ENCODE results near the gene KLHL25.
"Not testable (repeated sequence)": the region's sequence is repeated elsewhere in the genome, so short reads cannot be mapped to it uniquely, and the experiment has no call there.

KLHL25 gene, protein sequence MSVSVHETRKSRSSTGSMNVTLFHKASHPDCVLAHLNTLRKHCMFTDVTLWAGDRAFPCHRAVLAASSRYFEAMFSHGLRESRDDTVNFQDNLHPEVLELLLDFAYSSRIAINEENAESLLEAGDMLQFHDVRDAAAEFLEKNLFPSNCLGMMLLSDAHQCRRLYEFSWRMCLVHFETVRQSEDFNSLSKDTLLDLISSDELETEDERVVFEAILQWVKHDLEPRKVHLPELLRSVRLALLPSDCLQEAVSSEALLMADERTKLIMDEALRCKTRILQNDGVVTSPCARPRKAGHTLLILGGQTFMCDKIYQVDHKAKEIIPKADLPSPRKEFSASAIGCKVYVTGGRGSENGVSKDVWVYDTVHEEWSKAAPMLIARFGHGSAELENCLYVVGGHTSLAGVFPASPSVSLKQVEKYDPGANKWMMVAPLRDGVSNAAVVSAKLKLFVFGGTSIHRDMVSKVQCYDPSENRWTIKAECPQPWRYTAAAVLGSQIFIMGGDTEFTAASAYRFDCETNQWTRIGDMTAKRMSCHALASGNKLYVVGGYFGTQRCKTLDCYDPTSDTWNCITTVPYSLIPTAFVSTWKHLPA

DNA sequence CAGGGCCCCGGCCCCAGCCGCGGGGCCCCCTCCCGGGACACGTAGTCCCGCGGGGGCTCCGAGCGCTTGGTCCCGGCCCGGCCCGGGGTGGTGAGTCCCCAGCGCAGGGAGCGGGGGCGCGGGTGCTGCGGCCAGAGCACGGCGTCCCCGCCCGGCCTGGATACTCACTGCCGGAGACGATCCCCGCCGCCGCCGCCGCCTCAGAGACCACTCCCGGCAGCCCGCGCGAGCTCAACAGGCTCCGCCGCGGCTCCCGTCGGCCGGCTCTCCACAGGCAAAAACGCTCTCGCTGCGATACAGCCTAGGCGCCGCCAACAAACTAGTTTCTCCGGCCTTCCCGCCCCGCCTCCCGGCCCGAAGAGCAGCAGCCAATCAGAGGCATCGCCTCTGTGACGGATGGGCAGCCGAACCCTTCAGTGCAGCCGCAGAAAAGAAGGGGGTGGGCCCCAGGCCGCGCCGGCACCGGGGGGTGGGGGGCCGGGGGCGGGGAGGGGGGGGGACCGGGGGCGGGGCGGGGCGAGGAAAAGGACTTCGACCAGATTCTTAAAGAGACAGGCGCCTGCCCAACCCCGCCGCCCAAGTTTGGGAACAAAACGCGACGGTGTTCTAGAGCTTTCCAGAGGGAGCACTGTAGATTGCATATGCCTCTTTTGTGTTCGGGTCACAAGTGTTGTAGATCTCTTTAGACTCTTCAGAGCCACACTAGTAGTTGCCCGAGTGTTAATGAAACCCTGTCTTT is at the start of gene KLHL25:
KLHL25 (minus strand) TSS at position 328 of the 739 bp plus-strand sequence. CDS start 25,115 bp downstream, outside the sequence.
- peak; percentile 87 for DNase-seq (ENCODE audit: low read depth)

DNA sequence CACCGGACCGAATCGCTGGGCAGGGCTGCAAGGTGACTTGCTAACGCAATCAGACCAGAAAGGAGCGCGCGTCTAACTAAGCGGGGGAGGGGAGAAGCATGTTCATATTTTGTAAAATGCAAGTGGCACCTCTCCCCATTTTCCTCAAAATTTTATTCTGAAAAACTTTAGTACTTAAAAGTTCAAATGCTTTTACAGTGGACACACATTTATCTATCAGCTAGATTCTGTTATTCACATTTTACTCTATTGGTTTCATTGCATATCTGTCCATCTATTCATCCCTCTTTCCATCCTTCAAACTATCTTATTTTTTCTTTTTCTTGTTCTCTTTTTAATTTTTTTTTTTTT is 46.1 kb upstream of the KLHL25 start:
- no peak for DNase-seq (ENCODE audit: low read depth)

DNA sequence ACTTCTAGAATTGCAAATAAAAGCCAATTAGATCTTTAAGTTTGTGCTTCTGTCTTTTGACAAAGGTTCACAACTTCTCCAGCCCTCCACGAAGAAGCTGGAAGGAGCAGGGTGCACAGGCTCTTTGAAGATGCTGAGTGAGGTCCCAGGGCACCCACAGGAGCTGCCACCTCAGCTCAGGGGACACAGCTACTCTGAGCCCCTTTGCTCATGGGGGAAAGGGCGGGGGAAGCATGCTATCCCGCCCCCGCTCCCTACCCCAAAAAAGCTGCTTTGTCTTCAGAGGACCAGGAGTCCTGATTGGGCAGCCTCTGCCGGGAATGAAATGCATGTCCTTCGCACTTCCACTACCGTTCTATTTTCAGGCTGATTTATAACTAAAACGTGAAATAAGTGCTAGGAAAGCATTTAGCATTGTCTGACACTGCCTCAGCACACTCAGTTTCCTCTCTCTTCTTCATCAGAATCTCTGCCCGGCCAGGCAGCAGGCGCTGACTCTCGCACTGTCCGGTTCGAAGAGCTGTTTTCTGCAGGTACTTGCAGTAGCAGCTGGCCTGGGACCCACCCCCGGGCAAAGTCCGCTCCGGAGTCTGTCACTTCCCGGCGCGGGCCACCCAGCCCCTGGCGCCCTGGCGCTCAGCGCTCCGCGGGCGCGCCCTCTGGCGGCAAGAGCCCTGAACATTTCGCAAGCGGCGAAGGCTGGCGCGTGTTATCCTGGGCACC is 45.5 kb upstream of the KLHL25 start:
- peak; percentile 80 for DNase-seq (ENCODE audit: low read depth)

DNA sequence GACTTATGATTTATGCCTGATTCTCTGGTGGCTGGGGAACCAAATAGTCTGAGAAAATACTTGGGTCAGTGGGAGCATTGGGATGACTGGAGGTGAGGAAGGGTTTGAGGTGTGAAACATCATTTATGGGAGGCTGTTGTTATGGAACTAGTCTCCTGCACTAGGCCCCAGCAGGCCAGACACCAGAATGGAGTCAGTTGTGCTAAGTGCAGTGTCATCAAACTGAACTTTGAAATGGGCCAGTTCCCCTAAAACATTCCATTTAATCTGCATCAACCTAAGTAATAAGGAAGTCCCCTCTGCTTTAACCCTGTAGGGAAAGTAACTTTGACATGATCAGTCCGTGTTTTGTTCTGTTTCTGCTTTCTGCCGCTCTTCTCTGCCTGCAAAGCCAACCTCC is 44.9 kb upstream of the KLHL25 start:
- no peak for DNase-seq (ENCODE audit: low read depth)

GRCh38 chr15:85838655-85839054 is 43.9 kb upstream of the KLHL25 start:
- no peak for DNase-seq (ENCODE audit: low read depth)

DNA sequence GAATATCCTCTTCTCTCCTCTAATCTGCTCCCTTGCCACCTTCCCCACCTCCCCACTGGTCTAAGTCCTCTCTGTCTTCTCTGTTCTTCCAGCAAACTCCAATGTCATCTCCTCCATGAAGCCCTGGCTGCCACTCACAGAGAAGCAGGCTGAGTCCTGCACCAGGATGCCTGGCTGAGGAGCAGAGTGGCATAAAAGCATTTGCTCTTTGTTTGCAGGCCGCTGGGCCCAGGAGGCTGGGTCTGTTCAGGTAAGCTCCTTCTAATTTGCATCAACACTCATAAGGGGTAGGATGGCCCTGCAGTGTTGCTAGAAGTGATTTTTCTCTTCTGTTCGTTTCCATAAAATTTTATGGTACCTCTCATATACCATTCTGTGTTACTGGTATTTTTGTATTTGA is 43.2 kb upstream of the KLHL25 start:
- no peak for DNase-seq (ENCODE audit: low read depth)

GRCh38 chr15:85837011-85837433 is 42.3 kb upstream of the KLHL25 start:
- DNase-seq (ENCODE audit: low read depth): no peak

- no peak for DNase-seq (ENCODE audit: low read depth)
Measured at GRCh38 chr15:85834651-85835050, 39.9 kb upstream of the KLHL25 start.

DNA sequence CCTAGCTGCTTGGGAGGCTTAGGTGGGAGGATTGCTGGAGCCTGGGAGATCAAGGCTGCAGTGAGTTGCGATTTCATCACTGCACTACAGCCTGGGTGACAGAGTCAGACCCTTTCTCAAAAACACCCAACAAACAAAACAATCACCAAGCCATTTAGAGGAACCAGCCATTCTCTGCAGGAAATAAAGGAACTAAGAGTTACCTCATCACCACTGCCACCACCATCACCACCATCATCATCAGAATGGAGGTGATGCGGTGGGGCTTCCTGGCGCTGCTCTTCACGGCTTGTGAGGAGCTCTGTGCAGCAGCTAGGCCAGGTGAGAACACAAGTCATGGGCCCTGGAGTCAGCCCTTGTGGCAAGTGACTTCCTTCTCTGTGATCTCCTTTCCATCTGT is 37.7 kb upstream of the KLHL25 start:
- no peak for DNase-seq (ENCODE audit: low read depth)

DNA sequence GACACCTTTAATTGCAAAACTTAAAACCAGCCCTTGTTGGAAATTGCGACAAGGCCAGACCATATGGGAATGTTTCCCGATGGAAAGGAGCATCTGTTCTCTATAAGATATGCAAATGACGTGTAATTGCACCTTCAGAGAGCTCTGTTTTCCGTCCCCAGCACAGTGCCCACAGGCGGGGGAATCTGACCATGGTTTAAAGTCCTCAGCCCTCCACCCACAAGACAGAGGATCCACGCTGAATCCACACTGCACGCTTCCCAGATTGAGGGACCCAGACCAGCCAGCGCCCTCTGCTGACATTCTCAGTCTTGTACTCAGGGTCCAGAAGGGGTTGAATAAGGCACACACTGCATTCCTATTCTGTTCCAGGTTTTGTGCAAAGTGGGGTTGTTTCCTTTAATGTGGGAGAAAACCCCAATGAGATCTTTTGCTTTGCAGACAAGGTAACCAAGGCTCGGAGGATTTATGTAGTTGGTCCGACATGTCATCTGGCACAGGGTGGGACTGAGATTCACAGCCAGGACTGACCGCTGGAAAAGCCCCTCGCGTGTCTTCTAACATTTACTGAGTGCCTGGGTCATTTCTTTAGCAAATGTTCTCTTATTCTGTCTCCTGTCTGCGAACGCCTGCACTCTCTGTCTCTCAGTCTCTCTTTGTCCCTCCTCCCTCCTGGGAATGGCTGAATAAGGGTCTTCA is 36.8 kb upstream of the KLHL25 start:
- no peak for DNase-seq (ENCODE audit: low read depth)

DNA sequence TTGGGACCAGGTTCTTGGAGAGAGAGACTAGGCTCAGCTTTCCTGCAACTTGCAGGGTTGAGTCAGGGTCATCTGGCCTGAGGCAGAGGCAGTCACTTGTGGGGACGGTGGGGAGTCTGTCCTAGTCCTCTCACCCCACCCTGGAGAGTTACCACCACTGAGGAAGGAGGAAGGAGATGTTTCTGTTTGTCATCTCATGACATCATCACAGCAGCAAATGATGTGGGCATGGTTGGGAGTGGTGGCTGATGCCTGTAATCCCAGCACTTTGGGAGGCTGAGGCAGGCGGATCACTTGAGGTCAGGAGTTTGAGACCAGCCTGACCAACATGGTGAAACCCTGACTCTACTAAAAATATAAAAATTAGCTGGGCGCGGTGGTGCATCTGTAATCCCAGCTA is 35.0 kb upstream of the KLHL25 start:
- not testable (repeated sequence) for DNase-seq (ENCODE audit: low read depth)

- DNase-seq (ENCODE audit: low read depth): no peak
Measured at GRCh38 chr15:85828874-85829273, 34.1 kb upstream of the KLHL25 start.

GRCh38 chr15:85828126-85828525 is 33.4 kb upstream of the KLHL25 start:
- DNase-seq (ENCODE audit: low read depth): no peak

DNA sequence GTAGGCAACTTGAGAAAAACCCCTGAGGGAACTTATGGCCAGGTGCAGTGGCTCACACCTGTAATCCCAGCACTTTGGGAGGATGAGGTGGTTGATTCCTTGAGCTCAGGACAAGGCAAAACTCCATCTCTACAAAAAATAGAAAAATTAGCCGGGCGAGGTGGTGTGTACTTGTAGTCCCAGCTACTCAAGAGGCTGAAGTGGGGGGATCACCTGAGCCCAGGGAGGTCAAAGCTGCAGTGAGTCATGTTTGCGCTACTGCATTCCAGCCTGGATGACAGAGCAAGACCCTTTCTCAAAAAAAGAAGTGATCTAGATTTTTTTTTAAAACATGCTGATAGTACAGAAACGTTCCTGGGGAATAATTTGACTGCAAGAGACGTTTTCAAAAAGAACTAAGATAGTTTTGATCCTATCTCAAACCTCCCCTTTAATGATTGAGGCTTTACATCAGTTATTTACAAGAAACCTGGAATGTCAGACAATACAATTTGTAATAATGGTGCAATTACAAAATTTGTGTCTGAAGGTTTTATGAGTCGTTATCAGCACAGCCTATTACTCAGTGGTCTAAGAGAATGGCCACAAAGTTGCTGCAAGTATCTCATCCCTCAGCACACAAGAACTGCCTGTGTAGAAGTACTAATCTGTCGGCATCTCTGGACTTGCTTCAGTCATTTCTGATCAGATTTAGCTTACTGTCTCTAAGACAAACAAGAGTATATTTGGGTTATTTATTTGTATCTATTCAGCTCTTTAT is 32.2 kb upstream of the KLHL25 start:
- no peak for DNase-seq (ENCODE audit: low read depth)

DNA sequence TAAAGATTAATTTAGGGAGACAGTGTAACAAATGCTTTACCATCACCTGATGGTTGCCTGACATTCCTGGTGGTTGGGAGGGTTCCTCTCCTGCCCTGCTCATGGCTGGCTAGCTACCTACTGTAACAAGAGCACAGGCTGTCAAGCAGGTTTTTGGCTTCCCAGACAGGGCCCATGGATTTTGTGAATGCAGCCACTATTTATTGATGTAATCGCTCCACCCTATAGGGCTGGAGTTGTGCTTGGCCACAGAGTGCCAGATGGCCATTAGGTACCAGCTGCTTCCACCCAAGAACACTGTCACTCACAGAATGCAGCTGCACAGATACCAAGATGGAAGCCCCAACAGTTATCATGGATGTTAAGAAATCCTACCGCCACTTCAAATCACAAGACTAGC is 31.0 kb upstream of the KLHL25 start:
- no peak for DNase-seq (ENCODE audit: low read depth)

DNA sequence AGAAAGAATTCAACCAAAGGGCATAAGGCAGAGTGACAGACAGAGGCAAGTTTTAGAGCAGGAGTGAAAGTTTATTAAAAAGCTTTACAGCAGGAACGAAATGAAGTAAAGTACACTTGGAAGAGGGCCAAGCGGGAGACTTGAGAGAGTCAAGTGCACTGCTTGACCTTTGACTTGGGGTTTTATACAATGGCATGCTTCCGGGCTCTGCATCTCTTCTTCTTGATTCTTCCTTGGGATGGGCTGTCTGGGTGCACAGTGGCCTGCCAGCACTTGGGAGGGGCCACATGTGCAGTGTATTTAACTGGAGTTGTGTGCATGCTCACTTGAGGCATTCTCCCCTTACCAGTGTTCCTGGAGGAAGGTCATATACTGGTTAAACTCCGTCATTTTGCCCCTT is 30.4 kb upstream of the KLHL25 start:
- DNase-seq (ENCODE audit: low read depth): no peak

GRCh38 chr15:85821545-85821944 is 26.8 kb upstream of the KLHL25 start:
- no peak for DNase-seq (ENCODE audit: low read depth)

- DNase-seq (ENCODE audit: low read depth): no peak
Measured at GRCh38 chr15:85819938-85820337, 25.2 kb upstream of the KLHL25 start.

GRCh38 chr15:85813234-85813633 is 18.5 kb upstream of the KLHL25 start:
- DNase-seq (ENCODE audit: low read depth): no peak

DNA sequence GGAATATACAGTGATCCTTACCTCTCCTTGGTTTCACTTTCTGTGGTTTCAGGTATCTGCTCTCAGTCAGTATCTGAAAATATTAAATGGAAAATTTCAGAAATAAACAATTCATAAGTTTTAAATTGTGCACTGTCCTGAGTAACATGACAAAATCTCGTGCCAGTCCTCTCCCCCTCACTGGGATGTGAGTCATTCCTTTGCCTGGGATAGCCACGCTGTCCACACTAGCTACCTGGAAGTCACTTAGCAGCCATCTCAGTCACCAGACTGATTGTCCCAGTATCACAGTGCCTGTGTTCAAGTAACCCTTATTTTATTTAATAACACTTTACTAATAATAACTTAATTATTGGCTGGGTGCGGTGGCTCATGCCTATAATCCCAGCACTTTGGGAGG is 15.3 kb upstream of the KLHL25 start:
- DNase-seq (ENCODE audit: low read depth): no peak

- no peak for DNase-seq (ENCODE audit: low read depth)
Measured at GRCh38 chr15:85805420-85805819, 10.7 kb upstream of the KLHL25 start.
